Liver (tissue), 9 donors: Measurements from ENCODE around the gene MYOZ1. TPM values are rescaled to one million over a fixed set of nuclear protein-coding genes. Genes with fewer than 3 reads are reported as not detected.

Experiments
- DNase-seq: peaks from one replicate; pipeline ENCODE4 v3.0.0-alpha.2; 2017; ENCODE audit warnings: low spot score
- H3K27ac ChIP-seq, 2 donors: one replicate each; pipeline ENCODE4 v1.7.0; 2013; ENCODE audit warnings: inconsistent platforms in 2 of 2, low read length in 2 of 2, control low read depth in 1 of 2, low read depth in 1 of 2, mild to moderate bottlenecking in 1 of 2
- H3K27me3 ChIP-seq, 4 donors: one replicate each; pipeline versions ENCODE4 v1.6.1 to v1.7.0; 2013; ENCODE audit warnings: low read length in 3 of 4, inconsistent platforms in 1 of 4, mild to moderate bottlenecking in 1 of 4, moderate library complexity in 1 of 4; ENCODE audit not compliant: control insufficient read depth in 4 of 4, insufficient read depth in 4 of 4
- H3K36me3 ChIP-seq, 4 donors: one replicate each; pipeline versions ENCODE4 v1.6.1 to v1.7.0; 2013; ENCODE audit warnings: low read length in 3 of 4, mild to moderate bottlenecking in 3 of 4, low read depth in 1 of 4, moderate library complexity in 1 of 4; ENCODE audit not compliant: control insufficient read depth in 4 of 4, insufficient read depth in 3 of 4
- H3K4me1 ChIP-seq, 4 donors: one replicate each; pipeline versions ENCODE4 v1.6.1 to v1.7.0; 2013; ENCODE audit warnings: low read length in 3 of 4, mild to moderate bottlenecking in 3 of 4, moderate library complexity in 1 of 4; ENCODE audit not compliant: control insufficient read depth in 4 of 4, insufficient read depth in 4 of 4
- H3K4me3 ChIP-seq, 3 donors: one replicate each; pipeline versions ENCODE4 v1.6.1 to v1.7.0; 2013; ENCODE audit warnings: low read length in 3 of 3, control low read depth in 1 of 3, low read depth in 1 of 3, mild to moderate bottlenecking in 1 of 3
- H3K9ac ChIP-seq, 2 donors: one replicate each; pipeline ENCODE4 v1.7.0; 2013; ENCODE audit warnings: low read length in 2 of 2, mild to moderate bottlenecking in 2 of 2, moderate library complexity in 2 of 2, control low read depth in 1 of 2, low read depth in 1 of 2
- H3K9me3 ChIP-seq, 4 donors: one replicate each; pipeline versions ENCODE4 v1.6.1 to v1.7.0; 2013; ENCODE audit warnings: low read length in 3 of 4; ENCODE audit not compliant: control insufficient read depth in 4 of 4
- EGR1 ChIP-seq, 2 donors: IDR thresholded peaks; 2 replicates each; pipeline ENCODE4 v1.6.1; 2016 to 2018; ENCODE audit warnings: antibody characterized with exemption in 2 of 2, low read depth in 2 of 2
- GABPA ChIP-seq, 2 donors: IDR thresholded peaks in 1 of 2; conservative IDR thresholded peaks in 1 of 2; 2 replicates each; pipeline ENCODE4 v1.6.1; 2016; ENCODE audit warnings: antibody characterized with exemption in 2 of 2, mild to moderate bottlenecking in 1 of 2, moderate library complexity in 1 of 2
- HNF4A ChIP-seq, 2 donors: conservative IDR thresholded peaks; 2 replicates each; pipeline ENCODE4 v1.6.1; 2016; ENCODE audit warnings: antibody characterized with exemption in 2 of 2, mild to moderate bottlenecking in 2 of 2
- HNF4G ChIP-seq: IDR thresholded peaks from 2 replicates; pipeline ENCODE4 v1.6.1; 2016; ENCODE audit warnings: antibody characterized with exemption
- JUND ChIP-seq, 2 donors: IDR thresholded peaks; 2 replicates each; pipeline ENCODE4 v1.6.1; 2016; ENCODE audit warnings: antibody characterized with exemption in 2 of 2
- NR2F2 ChIP-seq: IDR thresholded peaks from 2 replicates; pipeline ENCODE4 v1.6.1; 2016; ENCODE audit warnings: antibody characterized with exemption
- RAD21 ChIP-seq, 2 donors: IDR thresholded peaks; 2 replicates each; pipeline ENCODE4 v1.6.1; 2016; ENCODE audit warnings: antibody characterized with exemption in 2 of 2, mild to moderate bottlenecking in 2 of 2
- SP1 ChIP-seq: IDR thresholded peaks from 2 replicates; pipeline ENCODE4 v1.6.1; 2018; ENCODE audit warnings: antibody characterized with exemption, mild to moderate bottlenecking
- TAF1 ChIP-seq: conservative IDR thresholded peaks from 2 replicates; pipeline ENCODE4 v1.6.1; 2016; ENCODE audit warnings: antibody characterized with exemption, mild to moderate bottlenecking
- YY1 ChIP-seq: IDR thresholded peaks from 2 replicates; pipeline ENCODE4 v1.6.1; 2016; ENCODE audit warnings: antibody characterized with exemption, mild to moderate bottlenecking
- WGBS: extraction: QIAGEN DNeasy Blood & Tissue Kit; methylation state at CpG from one replicate; pipeline ENCODE4 v1.1.7; 2013; 5-methylcytosine and 5-hydroxymethylcytosine counted together
- polyA plus RNA-seq, 2 donors: library from polyadenylated mRNA; stranded (reverse) in 1 of 2; unstranded in 1 of 2; fragments of 200-250 nt in 1 of 2; fragments of >200 nt in 1 of 2; fragmentation: Nextera tagmentation in 1 of 2; extraction: Ambion mirVana in 1 of 2; gene quantifications; one replicate each; pipeline versions ENCODE4 v1.2.1 to v1.2.3, GENCODE V29; 2013 to 2015
- total RNA-seq, 2 donors: library from RNA; depleted of rRNA; stranded (reverse); fragments of >200 nt; gene quantifications; one replicate each; pipeline ENCODE4 v1.2.3, GENCODE V29; 2014
- TF ChIP-seq, protein P1 (sequence below): IDR thresholded peaks from 2 replicates; pipeline ENCODE4 v1.6.1; 2016; ENCODE audit warnings: antibody characterized with exemption, mild to moderate bottlenecking
- TF ChIP-seq, protein P2 (sequence below): IDR thresholded peaks from 2 replicates; pipeline ENCODE4 v1.6.1; 2016; ENCODE audit warnings: antibody characterized with exemption
- TF ChIP-seq, protein P3 (sequence below): IDR thresholded peaks from 2 replicates; pipeline ENCODE4 v1.6.1; 2016; ENCODE audit warnings: antibody characterized with exemption
- TF ChIP-seq, protein P4 (sequence below): fragments of 150-350 bp; IDR thresholded peaks from 2 replicates; pipeline ENCODE4 v1.5.1; 2017; ENCODE audit warnings: improper control_type of control experiment, low read depth, low read length; ENCODE audit not compliant: missing input control
- TF ChIP-seq, protein P5 (sequence below): IDR thresholded peaks from 2 replicates; pipeline ENCODE4 v1.6.1; 2016; ENCODE audit warnings: antibody characterized with exemption
- donor health status: healthy.
- donor health status: healthy.
- donor health status: healthy.
- donor health status: healthy.
- donor health status: healthy.

The MYOZ1 gene
- total and polyA plus RNA-seq, 4 donors = 0.14 to 0.23 (median 0.17) TPM; not detected in 1

DNA sequence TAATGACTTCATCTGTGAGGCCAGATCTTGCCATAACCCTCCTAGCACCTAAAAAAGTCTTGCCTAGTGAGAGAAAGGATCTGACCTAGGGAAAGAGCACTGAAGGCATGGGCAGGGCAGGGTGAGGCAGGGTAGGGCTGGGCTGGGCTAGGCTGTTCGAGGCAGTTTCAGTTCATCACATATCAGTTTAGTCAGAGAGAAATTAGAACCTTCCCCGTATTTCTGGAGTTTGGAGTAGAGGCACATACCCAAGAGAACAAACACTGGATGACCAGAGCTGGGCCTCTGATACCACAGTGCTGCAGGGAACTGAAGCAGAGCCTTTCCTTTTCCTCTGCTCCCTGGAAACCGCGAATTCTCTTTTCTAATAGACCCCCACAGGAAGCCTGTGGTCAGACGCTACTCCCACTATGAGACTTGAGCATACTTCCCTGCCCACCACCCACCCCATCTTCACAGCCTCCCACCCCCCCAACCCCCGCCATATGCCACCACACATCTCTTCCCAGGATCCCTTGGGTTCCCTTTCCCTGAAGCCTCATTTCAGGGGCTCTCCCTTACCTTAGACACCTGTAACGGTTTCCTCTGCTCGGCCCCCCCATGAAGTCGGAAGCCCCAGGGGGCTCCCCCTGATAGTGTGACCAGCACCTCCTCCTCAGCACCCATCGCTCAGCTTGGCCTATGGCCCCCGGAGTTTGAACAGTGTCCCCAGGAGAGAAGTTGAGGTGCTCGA lies 14.1 kb upstream of the MYOZ1 start (continued):
- TF ChIP-seq, protein P1, sequence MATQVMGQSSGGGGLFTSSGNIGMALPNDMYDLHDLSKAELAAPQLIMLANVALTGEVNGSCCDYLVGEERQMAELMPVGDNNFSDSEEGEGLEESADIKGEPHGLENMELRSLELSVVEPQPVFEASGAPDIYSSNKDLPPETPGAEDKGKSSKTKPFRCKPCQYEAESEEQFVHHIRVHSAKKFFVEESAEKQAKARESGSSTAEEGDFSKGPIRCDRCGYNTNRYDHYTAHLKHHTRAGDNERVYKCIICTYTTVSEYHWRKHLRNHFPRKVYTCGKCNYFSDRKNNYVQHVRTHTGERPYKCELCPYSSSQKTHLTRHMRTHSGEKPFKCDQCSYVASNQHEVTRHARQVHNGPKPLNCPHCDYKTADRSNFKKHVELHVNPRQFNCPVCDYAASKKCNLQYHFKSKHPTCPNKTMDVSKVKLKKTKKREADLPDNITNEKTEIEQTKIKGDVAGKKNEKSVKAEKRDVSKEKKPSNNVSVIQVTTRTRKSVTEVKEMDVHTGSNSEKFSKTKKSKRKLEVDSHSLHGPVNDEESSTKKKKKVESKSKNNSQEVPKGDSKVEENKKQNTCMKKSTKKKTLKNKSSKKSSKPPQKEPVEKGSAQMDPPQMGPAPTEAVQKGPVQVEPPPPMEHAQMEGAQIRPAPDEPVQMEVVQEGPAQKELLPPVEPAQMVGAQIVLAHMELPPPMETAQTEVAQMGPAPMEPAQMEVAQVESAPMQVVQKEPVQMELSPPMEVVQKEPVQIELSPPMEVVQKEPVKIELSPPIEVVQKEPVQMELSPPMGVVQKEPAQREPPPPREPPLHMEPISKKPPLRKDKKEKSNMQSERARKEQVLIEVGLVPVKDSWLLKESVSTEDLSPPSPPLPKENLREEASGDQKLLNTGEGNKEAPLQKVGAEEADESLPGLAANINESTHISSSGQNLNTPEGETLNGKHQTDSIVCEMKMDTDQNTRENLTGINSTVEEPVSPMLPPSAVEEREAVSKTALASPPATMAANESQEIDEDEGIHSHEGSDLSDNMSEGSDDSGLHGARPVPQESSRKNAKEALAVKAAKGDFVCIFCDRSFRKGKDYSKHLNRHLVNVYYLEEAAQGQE = no peak
- no peak for TF ChIP-seq JUND (IDR thresholded peaks at IDR 0.05)

DNA sequence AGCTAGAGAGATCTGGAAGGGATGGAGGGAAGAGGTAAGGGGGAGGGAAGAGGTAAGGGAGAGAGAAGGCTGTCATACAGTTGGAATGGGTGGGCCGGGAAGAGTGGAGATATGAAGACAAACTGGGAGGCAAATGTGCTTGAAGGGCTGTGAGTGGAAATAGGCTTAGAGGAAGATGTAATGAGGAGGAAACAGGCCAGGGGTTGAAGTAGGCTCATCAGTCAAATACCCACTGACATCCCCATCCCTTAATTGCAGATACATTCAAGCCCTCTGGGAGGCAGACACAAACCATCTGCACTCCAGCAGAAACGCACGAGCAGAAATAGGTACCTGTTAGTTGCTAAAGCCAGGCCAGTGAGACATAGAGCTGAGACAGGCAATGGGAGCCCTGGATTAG lies 12.4 kb upstream of the MYOZ1 start:
- TF ChIP-seq SP1 (no peak), RAD21 (IDR thresholded peaks at IDR 0.05) (no peak), EGR1 (IDR thresholded peaks at IDR 0.05; ENCODE audit: low read depth in 2 of 2) (no peak), JUND (IDR thresholded peaks at IDR 0.05) (no peak)
- TF ChIP-seq, protein P2, sequence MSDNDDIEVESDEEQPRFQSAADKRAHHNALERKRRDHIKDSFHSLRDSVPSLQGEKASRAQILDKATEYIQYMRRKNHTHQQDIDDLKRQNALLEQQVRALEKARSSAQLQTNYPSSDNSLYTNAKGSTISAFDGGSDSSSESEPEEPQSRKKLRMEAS = no peak
- TF ChIP-seq, protein P3, sequence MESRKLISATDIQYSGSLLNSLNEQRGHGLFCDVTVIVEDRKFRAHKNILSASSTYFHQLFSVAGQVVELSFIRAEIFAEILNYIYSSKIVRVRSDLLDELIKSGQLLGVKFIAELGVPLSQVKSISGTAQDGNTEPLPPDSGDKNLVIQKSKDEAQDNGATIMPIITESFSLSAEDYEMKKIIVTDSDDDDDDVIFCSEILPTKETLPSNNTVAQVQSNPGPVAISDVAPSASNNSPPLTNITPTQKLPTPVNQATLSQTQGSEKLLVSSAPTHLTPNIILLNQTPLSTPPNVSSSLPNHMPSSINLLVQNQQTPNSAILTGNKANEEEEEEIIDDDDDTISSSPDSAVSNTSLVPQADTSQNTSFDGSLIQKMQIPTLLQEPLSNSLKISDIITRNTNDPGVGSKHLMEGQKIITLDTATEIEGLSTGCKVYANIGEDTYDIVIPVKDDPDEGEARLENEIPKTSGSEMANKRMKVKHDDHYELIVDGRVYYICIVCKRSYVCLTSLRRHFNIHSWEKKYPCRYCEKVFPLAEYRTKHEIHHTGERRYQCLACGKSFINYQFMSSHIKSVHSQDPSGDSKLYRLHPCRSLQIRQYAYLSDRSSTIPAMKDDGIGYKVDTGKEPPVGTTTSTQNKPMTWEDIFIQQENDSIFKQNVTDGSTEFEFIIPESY = no peak
- DNase-seq = no peak

DNA sequence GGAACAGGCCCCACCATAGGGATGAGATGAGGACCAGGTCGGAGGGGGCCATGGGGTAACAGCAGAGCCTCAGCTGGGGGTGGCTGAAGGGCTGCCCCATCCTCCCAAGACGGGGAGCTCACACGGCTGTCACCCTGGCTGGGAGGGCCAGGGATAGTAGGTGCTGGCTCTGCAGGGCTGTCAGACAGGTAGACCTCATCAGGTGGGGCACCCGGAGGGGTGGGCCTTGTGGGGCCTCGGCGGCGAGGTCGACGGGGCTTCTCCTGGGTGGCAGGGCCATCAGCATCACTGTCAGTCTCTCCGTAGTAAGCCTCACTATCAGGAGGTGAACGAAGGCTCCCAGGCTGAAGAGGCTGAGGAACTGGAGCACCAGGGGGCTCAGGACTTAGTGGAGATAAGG lies 11.9 kb upstream of the MYOZ1 start:
- H3K27ac ChIP-seq = no peak overlapping the region
- WGBS = 85% methylated on average over 11 of the region's 11 CpGs
- DNase-seq = no peak
- no peak overlapping the region for H3K4me3 ChIP-seq
- no peaks in the 10 kb centered on the region for H3K9me3 ChIP-seq
- no peak overlapping the region for H3K9ac ChIP-seq
- H3K4me1 ChIP-seq = peaks cover 0 to under 1% (median 0%) of the 10 kb centered on the region in 4 donors
- H3K36me3 ChIP-seq = no peaks in the 10 kb centered on the region
- no peaks in the 10 kb centered on the region for H3K27me3 ChIP-seq
- TF ChIP-seq, protein P3 = no peak
- TF ChIP-seq YY1 (no peak), HNF4A (conservative IDR thresholded peaks at IDR 0.05) (no peak), RAD21 (IDR thresholded peaks at IDR 0.05) (no peak), JUND (IDR thresholded peaks at IDR 0.05) (no peak), GABPA (IDR thresholded peaks at IDR 0.05 in 1 of 2, conservative IDR thresholded peaks at IDR 0.05 in 1 of 2) (no peak), HNF4G (no peak), TAF1 (no peak), NR2F2 (no peak)
- TF ChIP-seq, protein P4, sequence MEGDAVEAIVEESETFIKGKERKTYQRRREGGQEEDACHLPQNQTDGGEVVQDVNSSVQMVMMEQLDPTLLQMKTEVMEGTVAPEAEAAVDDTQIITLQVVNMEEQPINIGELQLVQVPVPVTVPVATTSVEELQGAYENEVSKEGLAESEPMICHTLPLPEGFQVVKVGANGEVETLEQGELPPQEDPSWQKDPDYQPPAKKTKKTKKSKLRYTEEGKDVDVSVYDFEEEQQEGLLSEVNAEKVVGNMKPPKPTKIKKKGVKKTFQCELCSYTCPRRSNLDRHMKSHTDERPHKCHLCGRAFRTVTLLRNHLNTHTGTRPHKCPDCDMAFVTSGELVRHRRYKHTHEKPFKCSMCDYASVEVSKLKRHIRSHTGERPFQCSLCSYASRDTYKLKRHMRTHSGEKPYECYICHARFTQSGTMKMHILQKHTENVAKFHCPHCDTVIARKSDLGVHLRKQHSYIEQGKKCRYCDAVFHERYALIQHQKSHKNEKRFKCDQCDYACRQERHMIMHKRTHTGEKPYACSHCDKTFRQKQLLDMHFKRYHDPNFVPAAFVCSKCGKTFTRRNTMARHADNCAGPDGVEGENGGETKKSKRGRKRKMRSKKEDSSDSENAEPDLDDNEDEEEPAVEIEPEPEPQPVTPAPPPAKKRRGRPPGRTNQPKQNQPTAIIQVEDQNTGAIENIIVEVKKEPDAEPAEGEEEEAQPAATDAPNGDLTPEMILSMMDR = no peak
- TF ChIP-seq, protein P5, sequence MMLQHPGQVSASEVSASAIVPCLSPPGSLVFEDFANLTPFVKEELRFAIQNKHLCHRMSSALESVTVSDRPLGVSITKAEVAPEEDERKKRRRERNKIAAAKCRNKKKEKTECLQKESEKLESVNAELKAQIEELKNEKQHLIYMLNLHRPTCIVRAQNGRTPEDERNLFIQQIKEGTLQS = no peak
- TF ChIP-seq, protein P1 = no peak

More for the DNA sequence above, 12.4 kb upstream of the MYOZ1 start:
- WGBS = 75% methylated on average over 3 of the region's 3 CpGs
- Histone ChIP-seq H3K9me3 (no peaks in the 10 kb centered on the region), H3K4me1 (no peaks in the 10 kb centered on the region), H3K4me3 (no peak overlapping the region), H3K27ac (no peak overlapping the region), H3K27me3 (no peaks in the 10 kb centered on the region), H3K36me3 (no peaks in the 10 kb centered on the region), H3K9ac (no peak overlapping the region)
